GM19023 (cell line): Measurements from ENCODE around the gene HES1.
"Not testable (repeated sequence)": the region's sequence is repeated elsewhere in the genome, so short reads cannot be mapped to it uniquely, and the experiment has no call there.

ENCODE experiments used
- ATAC-seq: cut with Tn5 transposase; IDR thresholded peaks from one replicate; pipeline ENCODE4 v1.9.1; 2021; ENCODE audit warnings: mild to moderate bottlenecking, moderate library complexity; ENCODE audit not compliant: unreplicated experiment

HES1 gene

GRCh38 chr3:194124193-194124592, 11.8 kb upstream of the HES1 start:
- no peak for ATAC-seq

- ATAC-seq: no peak
Measured at GRCh38 chr3:194125442-194125841, 10.5 kb upstream of the HES1 start.

- ATAC-seq: no peak
Measured at GRCh38 chr3:194126790-194127189, 9.2 kb upstream of the HES1 start.

- ATAC-seq: no peak
Measured at GRCh38 chr3:194128202-194128918, 7.6 kb upstream of the HES1 start.

- ATAC-seq: not testable (repeated sequence)
Measured at GRCh38 chr3:194128919-194129295, 7.0 kb upstream of the HES1 start.

GRCh38 chr3:194129581-194130133, 6.3 kb upstream of the HES1 start:
- no peak for ATAC-seq

GRCh38 chr3:194130188-194130587, 5.8 kb upstream of the HES1 start:
- ATAC-seq: no peak

GRCh38 chr3:194130807-194131589, 5.0 kb upstream of the HES1 start:
- ATAC-seq: peak; percentile 48

GRCh38 chr3:194132465-194133286, 3.3 kb upstream of the HES1 start:
- ATAC-seq: no peak

GRCh38 chr3:194133661-194134230, 2.2 kb upstream of the HES1 start:
- ATAC-seq: no peak

GRCh38 chr3:194134231-194134756, 1.7 kb upstream of the HES1 start:
- ATAC-seq: peak; percentile 19

- ATAC-seq: peak; percentile 40
Measured at GRCh38 chr3:194134757-194135515, 1.0 kb upstream of the HES1 start.

- no peak for ATAC-seq
Measured at GRCh38 chr3:194135516-194135805, 487 bp upstream of the HES1 start.

GRCh38 chr3:194136519-194137007, 615 bp downstream of the HES1 start:
- ATAC-seq: no peak

GRCh38 chr3:194137008-194137505, 1.1 kb downstream of the HES1 start:
- no peak for ATAC-seq

GRCh38 chr3:194137506-194138474, 1.8 kb downstream of the HES1 start:
- peak; percentile 50 for ATAC-seq

GRCh38 chr3:194138732-194139070, 2.8 kb downstream of the HES1 start:
- no peak for ATAC-seq

GRCh38 chr3:194139071-194139813, 3.3 kb downstream of the HES1 start:
- no peak for ATAC-seq
